ENCODE data around the gene CCL4.
"Not testable (repeated sequence)": the region's sequence is repeated elsewhere in the genome, so short reads cannot be mapped to it uniquely, and the experiment has no call there.

GRCh38 chr17:36104246-36104645 is 619 bp downstream of the CCL4 start:
- not testable (repeated sequence) for TF ChIP-seq POLR2A, CTCF (IDR thresholded peaks at IDR 0.05)
